Left forelimb (tissue), 1 donor: ENCODE data around the gene ULBP2.
A peak's percentile ranks its signal among the peaks of the same experiment; 100 is the strongest.
"Not testable (repeated sequence)": the region's sequence is repeated elsewhere in the genome, so short reads cannot be mapped to it uniquely, and the experiment has no call there.

Experiments used
- DNase-seq: peaks from one replicate; pipeline ENCODE4 v3.0.0-alpha.2; 2018; ENCODE audit warnings: low spot score

The ULBP2 gene, protein sequence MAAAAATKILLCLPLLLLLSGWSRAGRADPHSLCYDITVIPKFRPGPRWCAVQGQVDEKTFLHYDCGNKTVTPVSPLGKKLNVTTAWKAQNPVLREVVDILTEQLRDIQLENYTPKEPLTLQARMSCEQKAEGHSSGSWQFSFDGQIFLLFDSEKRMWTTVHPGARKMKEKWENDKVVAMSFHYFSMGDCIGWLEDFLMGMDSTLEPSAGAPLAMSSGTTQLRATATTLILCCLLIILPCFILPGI

DNA sequence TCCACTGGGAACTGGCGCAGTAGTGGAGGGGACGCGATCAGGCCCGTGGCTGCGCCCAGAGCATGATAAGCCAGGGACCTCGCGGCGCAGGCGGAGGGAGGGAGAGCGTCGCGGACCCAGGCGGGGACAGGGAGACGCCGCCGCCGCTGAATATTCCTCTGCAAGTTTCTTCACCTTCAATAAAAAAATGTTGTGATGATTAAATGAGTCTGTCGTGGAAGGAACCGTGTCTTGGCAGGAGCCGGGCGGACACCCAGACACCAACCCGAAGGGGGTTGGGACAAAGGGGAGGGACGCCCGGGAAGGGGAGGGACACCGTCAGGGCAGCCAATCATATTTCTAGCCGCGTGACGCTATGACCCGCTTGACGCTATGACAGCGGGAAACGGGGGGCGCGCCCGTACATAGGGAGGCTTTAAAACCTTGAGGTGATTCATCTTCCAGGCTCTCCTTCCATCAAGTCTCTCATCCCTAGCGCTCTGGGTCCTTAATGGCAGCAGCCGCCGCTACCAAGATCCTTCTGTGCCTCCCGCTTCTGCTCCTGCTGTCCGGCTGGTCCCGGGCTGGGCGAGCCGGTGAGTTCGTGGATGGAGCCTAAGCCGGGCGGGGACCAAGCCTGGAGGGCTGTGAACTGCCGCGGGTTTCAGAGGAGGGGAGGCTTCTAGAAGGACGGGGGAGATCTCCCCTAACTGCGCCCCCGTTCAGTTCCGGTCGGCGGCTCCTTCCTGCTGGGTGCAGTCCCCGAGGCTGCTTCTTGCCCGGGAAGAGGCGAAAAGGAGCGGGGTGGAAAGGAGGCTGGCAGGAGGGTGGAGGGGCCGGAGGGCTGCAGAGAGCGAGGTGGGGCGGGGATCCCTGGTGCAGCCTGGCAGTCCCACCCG lies at the start of gene ULBP2:
Gene ULBP2, plus strand, starts transcription at position 432 of the 878 bp plus-strand sequence. Its CDS starts 59 bp downstream, at position 491.
- DNase-seq: peak; percentile 89

DNA sequence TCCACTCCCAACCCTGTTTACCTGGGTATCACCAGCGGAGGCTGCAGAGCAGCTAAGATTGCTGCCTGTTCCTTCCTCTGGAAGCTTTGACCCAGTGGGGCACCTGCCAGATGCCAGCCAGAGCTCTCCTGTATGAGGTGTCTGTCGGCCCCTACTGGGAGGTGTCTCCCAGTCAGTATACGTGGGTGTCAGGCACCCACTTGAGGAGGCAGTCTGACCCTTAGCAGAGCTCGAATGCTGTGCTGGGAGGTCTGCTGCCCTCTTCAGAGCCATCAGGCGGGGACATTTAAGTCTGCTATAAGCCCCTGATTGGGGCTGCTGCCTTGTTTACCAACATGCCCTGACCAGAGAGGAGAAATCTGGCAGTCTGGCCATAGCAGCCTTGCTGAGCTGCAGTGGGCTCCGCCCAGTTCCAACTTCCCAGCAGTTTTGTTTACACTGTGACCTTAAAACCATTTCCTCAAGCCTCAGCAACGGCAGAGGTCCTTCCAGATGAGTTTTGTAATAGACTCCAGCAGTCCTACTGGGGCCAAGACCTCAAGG lies 46.7 kb upstream of the ULBP2 start:
- no peak for DNase-seq

DNA sequence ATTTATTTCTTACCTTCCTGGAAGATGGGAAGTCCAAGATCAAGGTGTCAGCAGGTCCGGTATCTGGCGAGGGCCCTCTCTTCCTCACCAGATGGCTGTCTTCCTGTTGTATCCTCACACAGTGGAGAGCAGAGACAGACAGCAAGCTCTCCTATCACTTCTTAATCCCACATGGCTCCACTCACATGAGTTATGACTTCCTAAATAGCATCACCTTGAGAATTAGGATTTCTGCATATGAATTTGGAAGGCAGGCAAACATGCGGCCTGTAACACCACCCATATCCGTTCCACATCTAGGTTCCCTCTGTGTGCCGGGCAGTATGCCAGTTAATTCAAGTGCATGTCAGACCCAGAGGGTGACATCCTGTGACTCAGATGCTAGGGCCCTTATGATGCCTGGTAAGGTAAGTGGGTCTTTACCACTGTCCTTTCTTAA lies 46.0 kb upstream of the ULBP2 start:
- no peak for DNase-seq

DNA sequence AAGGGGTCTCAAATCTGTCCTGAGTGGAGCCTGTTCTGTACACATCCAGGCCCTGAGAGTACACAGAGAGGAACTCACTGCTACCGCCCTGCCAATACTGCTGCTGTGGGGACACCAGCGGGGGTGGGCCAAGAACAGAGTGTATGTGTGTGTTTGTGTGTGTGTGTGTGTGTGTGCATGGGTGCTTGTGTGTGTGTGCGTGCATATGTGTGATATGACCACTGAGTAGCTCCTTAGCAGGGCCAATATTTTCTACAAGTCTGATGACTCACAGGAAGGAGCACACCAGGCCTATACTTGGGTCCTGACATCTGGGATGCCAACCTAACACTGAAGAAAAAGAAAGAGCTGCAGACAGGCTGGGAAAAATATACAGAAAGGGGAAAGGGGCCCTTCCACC lies 45.3 kb upstream of the ULBP2 start:
- DNase-seq: no peak

DNA sequence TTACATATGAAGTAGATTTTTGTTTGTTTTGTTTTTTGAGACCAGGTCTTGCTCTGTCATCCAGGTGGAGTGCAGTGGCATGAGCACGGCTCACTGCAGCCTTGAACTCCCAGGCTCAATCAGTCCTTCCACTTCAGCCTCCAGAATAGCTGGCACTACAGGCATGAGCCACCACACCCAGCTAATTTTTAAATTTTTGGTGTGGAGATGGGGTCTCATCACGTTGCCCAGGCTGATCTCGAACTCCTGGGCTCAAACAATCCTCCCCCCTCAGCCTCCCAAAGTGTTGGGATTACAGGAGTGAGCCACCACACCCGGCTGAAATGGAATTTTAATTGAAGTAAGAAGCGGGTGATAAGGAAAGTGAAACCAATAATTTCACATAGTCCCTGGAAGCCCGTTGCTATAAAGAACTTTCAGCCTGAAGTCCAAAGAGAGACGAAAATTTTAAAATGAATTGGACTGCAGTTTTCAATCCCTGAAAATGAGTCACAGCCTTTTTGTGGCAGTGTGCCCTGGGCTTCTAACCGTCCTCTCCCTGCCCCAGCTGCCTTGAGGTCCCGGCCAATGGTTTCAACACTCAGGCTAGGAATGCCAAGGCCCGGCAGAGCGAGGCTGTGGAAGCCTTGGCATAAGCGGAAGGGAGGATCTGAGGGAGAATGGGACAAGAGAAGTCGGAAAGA lies 44.7 kb upstream of the ULBP2 start:
- DNase-seq: no peak

DNA sequence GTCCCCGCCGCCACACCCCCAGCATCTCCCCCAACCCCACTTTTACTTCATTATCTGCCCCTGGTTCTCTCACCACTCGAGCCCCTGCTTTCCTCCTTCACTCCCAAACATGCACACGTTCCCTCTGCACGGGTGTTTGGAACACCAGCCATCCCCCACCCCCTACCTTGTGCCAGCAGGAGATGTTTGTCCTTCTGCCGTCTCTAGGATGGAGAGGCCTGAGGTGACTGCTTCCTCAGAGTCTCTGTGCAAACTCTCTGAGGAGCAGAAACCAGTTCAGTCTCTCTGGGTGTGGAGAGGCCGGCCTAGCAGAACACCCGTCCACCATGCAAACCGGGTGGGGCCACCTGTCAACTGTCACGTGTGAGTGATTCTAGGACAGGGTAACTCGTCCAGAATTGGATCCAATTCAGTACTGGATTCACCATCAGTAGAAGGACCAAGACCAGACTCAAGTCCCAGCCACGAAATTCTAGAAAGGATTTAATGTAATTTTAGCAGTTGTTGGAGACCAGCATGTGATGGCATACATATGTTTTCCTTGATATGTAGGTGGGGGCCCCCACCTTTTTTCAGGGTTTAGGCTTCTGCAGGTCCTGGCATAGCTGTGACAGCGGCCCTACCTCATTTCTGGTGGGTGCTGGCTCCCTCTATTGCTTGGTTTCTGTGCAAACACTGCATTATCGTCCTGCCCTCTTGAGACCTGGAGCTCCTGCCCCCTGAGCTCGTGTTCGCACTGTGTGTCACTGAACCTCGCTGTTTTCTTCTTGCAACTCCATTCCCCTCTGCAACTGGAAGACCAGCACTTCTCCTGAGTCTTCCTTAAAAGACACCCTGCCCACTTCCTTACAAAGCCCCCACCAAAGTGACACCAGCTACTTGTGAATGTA lies 43.7 kb upstream of the ULBP2 start, which contains the start of gene RAET1E:
Gene RAET1E, minus strand, starts transcription at position 259 of the 890 bp plus-strand sequence. CDS start 7,212 bp downstream, outside the sequence.
- no peak for DNase-seq

DNA sequence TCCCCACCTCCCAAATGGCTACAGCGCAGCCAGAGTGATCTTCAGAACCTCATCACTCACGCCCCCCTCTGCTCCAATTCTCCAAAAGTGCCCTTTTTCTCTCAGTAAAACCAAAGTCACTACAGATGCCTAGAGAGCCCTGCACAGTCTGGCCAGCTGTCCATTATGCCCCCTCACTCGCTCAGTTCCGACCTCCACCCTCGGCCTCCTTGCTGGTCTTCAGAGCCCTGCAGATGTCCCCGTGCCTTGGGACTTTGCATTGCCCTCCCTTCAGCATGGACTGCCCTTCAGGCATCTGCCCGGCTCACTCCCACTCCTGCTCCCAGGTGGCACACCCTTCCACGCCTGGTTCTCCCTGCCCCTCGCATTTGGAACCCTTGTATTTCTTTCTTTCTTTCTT lies 42.8 kb upstream of the ULBP2 start:
- no peak for DNase-seq

DNA sequence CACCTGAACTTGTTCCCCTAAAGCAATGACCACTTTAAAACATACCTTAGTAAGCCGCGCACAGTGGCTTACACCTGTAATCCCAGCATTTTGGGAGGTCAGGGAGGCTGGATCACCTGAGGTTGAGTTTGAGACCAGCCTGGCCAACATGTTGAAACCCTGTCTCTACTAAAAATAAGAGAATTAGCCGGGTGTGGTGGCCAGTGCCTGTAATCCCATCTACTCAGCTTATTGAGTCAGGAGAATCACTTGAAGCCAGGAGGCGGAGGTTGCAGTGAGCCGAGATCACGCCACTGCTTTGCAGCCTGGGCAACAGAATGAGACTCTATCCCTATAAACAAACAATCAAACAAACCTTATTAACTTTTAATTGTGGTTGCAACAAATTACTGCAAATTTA lies 42.3 kb upstream of the ULBP2 start:
- no peak for DNase-seq

DNA sequence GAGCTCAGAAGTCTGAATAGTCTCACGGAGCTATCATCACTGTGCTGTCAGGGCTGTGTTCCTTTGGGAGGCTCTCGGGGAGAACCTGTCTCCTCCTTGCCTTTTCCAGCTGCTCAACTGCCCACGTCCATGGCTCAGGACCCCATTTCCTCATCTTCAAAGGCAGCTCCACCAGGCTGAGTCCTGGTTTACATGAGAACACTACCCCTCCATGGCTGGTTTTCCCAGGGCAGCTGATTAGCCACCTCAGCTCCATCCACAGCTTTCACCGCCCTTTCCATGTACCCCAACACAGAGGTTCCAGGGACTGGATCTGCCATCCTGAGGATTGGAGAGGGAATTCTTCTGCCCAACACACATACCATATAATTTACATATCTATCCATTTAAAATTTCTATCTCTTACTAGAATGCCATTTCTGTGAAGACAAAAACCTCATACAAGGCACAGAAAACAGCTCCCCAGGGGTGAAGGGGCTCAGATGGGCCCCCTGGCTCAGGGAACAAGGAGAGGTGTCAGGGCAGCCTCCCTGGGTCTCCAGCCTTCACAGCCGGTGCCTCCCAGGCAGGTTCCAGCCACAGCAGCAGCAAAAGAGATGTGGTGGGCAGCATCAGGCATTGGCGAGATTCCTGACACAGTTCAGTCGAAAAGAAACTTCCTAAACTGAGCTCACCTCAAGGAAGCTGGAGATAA lies 41.7 kb upstream of the ULBP2 start:
- no peak for DNase-seq

DNA sequence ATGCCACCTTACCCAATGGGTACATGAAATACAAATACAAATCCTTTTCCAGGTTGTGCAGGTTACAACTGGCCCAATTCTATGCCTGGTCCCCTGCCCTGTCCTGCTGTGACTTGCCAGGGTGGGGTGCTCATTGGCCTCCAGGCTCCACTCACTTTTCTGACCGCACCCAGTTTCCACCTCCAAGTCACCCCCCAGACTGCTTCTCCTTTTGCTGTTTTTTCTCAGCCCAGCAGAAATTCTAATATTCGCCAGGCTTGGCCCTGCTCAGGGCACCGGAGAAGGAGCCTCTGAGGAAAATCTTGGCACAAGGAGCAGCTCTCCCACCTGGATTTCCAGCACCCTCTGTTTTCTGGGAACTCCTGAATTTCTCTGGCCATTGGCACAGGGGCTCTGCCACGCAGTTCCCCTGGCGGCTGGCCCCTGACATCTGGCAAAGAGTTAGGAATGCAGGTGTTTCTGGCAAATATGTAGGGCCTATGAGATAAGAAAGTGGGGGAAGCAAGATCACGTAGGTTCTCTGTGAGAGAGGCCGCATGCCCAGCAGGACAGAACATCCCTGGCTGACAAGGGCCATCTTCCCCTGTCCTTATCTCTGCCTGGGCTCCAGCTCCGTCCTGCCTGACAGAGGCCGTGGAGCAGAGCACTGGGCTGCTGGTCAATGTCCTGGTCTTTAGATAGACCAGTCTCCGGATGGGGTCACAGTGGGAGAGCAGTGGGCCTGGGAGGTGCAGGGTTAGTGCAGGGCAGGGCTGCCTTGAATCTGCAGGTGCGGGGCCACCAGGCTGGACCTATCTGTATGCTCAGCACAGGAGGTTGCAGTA lies 41.0 kb upstream of the ULBP2 start:
- DNase-seq: no peak

DNA sequence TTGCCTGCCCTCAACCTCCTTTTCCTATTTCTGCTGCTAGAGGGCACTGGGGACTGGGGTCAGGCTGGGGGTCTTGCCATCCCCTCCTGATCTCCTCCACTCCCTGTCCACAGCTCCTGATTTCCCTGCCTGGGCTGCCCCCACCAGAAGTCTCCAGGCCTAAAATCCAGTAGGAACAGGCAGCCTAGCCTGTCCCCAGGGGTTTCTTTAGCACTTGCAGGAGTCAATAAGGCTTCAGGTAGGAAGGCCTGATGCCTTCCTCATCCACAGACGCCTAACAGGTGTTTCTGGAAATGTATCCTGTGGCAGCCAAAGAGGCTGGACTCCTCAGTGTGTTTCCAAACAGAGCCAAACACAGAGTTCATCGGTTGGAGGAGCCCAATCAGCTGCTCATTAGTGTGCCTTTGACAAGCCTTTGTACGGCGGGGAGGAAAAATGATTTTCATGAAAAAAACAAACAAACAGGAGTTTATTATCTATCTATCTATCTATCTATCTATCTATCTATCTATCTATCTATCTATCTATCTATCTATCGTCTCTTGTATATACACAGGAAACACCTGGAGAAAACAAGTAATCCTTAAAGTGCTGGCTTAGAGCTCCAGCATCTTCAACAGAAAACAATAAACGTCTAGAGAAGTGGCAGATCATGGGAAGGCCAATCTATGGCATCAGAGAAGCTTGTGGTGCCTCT lies 40.2 kb upstream of the ULBP2 start:
- DNase-seq: no peak

DNA sequence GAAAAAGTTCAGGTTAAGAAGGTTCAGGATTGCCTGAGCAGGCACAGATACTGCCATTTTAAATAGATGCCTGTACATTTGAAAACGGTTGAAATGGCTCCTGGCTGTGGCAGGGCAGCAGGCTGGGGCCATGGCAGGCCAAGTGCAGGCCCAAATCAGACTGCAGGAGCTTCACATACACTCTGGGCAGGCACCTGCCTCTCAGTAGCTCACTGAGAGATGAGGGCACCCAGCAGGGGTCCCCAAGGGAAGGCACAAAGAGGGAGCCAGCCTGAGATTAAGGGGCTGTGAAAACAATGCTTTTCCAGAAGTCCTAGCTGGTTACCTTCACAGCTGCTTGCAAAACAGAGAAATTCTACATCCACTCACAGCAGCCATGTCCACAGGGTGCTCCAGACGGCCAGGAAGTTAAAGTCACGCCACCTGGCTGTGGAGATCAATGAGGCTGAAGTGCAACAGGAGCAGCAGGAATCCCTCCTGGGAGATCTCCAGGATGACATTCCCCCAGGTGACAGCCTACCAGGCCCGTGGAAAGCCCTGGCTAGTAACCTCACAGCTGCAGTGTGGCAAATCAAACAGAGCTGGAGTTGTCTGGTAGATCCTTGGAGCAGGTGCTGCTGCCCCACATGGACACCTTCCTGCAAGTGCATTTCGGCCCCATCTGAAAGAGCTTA lies 37.7 kb upstream of the ULBP2 start:
- peak; percentile 48 for DNase-seq

DNA sequence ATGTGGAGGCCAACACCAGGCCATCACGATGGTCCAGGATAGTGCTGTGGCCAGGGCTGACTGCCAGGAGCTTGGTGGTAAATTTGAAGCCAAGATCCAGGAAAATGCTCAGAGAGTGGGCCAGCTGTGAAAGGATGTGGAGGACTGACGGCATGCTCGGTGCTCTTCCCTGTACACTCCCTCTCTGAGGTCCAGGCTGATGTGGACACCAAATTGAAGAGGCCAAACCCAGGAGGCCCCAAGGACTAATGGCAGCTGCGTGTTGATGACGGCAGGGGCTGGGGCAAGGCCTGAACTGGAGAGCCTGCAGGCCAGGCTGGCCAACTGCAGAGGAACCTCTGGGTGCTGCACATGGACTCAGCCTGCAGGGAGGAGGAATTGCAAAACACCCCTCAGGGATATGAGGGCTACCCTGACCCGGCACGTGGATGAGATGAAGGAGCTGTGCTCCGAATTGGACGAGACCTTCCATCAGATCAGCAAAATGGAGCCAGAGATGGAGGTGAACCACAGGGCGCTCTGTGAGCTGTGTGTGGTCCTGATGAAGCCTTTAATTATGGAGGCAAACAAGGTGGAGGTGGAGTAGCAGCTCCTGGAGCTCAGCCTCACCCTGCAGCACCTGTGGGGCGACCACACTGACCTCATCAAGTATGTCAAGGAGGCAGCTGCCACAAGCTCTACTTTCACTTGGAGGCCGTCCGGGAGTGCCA lies 37.0 kb upstream of the ULBP2 start:
- DNase-seq: peak; percentile 31

DNA sequence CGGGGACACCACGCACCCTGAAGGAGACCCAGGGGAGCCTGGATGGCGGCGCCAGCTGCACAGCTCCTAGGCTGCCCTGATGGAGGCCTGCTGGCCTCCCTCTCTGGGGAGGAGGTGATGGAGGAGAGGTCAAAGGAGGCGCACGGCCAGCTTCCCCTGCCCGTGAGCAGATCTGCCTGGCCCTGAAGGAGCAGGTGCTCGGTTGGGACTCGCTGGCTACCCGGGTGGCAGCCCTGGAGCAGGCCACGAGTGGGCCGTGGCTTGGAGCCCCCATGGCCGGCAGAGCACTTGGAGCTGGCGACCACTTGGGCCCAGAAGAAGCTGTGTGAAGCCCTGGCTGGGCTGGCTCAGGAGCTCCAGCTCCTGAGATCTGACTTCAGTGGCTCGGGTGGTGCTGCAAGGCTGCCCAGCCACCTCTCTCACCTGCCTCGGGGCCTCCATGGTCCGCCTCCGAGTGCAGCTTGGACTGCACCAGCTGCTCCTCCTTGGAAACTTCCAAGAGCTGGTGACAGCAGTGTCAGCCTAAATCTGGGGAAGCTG lies 36.4 kb upstream of the ULBP2 start:
- DNase-seq: peak; percentile 49

DNA sequence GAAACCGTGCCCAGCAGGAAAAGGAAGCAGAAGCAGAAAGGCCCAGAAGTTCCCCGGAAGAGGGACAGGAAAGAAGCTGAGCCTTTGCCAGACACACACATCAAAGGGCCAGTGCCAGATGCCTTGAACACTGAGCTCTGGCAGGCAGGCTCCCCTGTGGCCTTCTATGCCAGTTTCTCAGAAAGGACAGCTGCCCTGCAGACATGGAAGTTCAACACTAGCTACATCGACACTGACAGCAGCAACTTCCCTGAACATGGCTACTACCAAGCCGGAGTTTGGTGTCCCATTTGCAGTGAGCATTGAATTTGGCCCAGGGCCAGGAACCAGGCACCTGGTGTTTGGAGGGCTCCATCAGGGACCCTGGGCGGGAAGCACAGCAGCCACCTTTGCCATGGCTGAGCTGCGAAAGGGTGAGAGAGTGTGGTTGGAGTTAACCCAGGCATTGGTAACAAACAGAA lies 35.9 kb upstream of the ULBP2 start:
- peak; percentile 60 for DNase-seq

DNA sequence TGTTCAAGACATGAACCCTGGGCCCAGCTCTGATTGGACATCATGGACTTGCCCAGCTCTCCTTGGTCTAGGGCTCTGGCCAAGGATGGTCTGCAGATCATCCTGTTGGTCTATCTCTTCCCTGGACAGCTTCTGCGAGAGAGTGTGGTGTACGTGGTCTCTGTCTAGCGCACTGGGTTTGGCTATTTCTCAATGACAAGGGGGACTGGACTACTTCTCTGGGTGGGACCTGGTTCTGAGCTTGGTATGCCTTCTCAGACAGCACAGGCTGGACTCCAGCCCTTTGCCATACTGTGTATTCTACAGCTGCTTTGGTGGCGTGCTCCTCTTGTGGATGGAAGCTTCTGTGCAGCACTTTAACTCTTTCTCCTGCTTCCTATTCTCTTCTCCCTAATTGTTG lies 35.4 kb upstream of the ULBP2 start:
- no peak for DNase-seq

DNA sequence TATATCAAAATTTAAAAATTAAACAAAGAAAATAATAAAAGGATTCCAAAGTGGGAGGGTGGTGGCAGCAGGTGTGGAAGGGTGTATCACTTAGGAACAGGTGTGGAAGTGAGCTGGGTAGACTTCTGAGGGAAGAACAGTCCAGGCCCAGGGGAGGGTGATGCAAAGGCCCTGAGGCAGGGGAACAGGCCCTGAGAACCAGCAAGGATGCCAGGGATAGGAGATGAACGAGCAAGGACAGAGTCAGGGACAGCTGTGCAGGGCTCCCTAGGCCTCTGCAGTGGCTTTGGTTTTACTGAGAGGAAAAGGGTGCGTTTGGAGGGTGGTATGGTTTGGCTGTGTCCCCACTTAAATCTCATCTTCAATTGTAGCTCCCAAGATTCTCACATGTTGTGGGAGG lies 34.5 kb upstream of the ULBP2 start:
- no peak for DNase-seq

DNA sequence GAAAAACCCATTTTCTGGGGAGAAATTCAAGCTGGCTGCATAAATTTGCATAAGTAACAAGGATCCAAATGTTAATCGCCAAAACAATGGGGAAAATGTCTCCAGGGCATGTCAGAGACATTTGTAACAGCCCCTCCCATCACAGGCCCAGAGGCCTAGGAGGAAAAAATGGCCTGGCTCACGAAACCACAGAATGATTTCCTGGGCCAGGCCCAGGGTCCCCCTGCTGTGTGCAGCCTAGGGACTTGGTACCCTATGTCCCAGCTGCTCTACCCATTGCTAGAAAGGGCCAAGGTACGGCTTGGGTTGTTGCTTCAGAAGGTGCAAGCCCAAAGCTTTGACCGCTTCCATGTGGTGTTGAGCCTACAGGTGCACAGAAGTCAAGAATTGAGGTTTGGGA lies 33.3 kb upstream of the ULBP2 start:
- DNase-seq: not testable (repeated sequence)
